Measurements from ENCODE around the gene TLX1.

DNA sequence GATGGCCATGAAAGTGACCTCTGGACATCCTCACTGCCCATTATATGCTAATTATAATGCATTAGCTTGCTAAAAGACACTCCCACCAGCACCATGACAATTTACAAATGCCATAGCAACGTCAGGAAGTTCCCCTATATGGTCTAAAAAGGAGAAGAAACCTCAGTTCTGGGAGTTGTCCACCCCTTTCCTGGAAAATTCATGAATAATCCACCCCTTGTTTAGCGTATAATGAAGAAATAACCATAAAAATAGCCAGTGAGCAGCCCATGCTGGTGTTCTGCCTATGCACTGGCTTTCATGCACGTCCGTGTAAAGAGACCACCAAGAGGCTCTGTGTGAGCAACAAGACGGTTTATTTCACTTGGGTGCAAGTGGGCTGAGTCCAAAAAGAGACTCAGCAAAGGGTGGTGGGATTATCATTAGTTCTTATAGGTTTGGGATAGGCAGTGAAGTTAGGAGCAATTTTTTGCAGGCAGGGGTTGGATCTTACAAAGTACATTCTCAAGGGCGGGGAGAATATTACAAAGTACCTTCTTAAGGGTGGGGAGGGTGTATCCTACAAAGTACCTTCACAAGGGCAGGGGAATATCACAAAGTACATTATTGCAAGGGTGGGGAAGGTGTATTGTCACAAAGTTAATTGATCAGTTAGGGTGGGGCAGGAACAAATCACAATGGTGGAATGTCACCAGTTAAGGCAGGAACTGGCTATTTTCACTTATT lies 52.5 kb downstream of the TLX1 start:
- TF ChIP-seq, protein P1, sequence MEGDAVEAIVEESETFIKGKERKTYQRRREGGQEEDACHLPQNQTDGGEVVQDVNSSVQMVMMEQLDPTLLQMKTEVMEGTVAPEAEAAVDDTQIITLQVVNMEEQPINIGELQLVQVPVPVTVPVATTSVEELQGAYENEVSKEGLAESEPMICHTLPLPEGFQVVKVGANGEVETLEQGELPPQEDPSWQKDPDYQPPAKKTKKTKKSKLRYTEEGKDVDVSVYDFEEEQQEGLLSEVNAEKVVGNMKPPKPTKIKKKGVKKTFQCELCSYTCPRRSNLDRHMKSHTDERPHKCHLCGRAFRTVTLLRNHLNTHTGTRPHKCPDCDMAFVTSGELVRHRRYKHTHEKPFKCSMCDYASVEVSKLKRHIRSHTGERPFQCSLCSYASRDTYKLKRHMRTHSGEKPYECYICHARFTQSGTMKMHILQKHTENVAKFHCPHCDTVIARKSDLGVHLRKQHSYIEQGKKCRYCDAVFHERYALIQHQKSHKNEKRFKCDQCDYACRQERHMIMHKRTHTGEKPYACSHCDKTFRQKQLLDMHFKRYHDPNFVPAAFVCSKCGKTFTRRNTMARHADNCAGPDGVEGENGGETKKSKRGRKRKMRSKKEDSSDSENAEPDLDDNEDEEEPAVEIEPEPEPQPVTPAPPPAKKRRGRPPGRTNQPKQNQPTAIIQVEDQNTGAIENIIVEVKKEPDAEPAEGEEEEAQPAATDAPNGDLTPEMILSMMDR (IDR thresholded peaks at IDR 0.05 in 4 of 5, conservative IDR thresholded peaks at IDR 0.05 in 1 of 5) = no peak
- no peak for TF ChIP-seq POLR2A (IDR thresholded peaks at IDR 0.05)
